IgD-negative memory B cell (primary cell): ENCODE measurements around the gene UBE2R2. TPM values are rescaled to one million over a fixed set of nuclear protein-coding genes. Genes with fewer than 3 reads are reported as not detected.

Experiments used
- H3K27ac Mint-ChIP-seq, 3 donors: one replicate each; pipeline ENCODE4 v1.8.0; 2020 to 2022; ENCODE audit warnings: mild to moderate bottlenecking in 3 of 3, mixed read lengths in 3 of 3, moderate library complexity in 1 of 3
- H3K27me3 Mint-ChIP-seq: one replicate; pipeline ENCODE4 v1.8.0; 2021; ENCODE audit warnings: mixed read lengths
- H3K36me3 Mint-ChIP-seq: one replicate; pipeline ENCODE4 v1.8.0; 2020; ENCODE audit warnings: mild to moderate bottlenecking, mixed read lengths
- H3K4me1 Mint-ChIP-seq, 3 donors: one replicate each; pipeline ENCODE4 v1.8.0; 2020 to 2022; ENCODE audit warnings: mixed read lengths in 3 of 3, mild to moderate bottlenecking in 1 of 3
- H3K4me3 Mint-ChIP-seq, 4 donors: one replicate each; pipeline ENCODE4 v1.8.0; 2020 to 2022; ENCODE audit warnings: mild to moderate bottlenecking in 4 of 4, mixed read lengths in 4 of 4, moderate library complexity in 3 of 4
- H3K9me3 Mint-ChIP-seq, 3 donors: one replicate each; pipeline ENCODE4 v1.8.0; 2020 to 2021; ENCODE audit warnings: mixed read lengths in 3 of 3, mild to moderate bottlenecking in 1 of 3
- polyA plus RNA-seq: library from polyadenylated mRNA; unstranded; fragments of 300-500 nt; fragmentation: Illumina TruSeq; gene quantifications from one replicate; pipeline ENCODE4 v1.2.3, GENCODE V29; 2021

UBE2R2 gene
- polyA plus RNA-seq, 1 donor from 2014 or later = 22.6 TPM

DNA sequence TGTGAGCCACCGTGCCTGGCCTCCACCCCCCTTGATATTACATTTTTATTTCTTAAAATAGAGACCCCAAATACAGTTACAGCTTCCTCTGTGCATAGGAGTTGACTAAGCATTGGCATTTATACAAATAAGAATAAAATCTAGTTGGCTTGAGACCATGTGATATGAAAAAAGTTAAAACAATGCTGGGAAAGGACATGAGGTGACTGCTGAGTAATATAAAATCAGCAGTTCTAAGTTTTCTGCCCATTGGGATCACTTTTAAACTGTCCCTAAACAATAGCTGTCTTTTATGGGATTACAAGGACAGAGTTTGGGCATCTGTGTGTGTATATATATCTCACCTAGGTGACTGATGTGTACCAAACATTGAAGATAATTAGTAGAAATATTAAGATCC is 96.6 kb downstream of the UBE2R2 start:
- Mint-ChIP-seq H3K4me1 (no peaks in the 10 kb centered on the region), H3K36me3 (peaks cover 2% of the 10 kb centered on the region), H3K9me3 (no peaks in the 10 kb centered on the region), H3K4me3 (no peak overlapping the region), H3K27me3 (no peaks in the 10 kb centered on the region), H3K27ac (no peak overlapping the region)

DNA sequence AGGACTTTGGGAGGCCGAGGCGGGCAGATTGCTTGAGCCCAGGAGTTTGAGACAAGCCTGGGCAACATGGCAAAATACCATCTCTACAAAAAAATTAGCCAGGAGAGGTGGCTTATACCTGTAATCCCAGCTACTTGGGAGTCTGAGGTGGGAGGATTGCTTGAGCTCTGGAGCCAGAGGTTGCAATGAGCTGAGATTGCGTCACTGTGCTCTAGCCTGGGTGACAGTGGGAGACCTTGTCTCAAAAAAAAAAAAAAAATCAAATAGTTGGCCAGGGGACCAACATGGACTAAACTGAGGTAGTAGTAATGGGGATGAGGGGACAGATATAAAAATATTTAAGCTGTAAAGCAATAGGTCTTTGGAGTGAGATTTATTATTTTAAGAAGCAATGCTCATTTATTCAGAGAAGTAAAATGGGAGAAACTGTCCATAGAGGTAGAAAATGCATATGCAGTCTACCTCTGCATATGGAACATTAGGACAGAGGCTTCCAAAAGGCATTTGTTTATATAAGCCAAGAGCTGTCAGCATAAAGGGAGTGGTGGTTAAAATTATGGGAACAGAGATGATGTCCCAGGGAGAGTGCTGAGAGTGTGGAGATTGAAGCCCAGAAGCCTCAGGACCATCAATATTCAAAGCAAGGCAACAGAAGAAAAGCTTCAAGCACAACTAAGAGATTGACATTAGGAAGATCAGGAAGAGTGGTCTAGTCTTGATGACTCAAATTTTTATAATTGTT is 98.1 kb downstream of the UBE2R2 start:
- no peak overlapping the region for H3K4me3 Mint-ChIP-seq
- no peaks in the 10 kb centered on the region for H3K9me3 Mint-ChIP-seq
- peak overlapping the region in 1 of 3 donors; percentile 74 for H3K27ac Mint-ChIP-seq
- no peaks in the 10 kb centered on the region for H3K4me1 Mint-ChIP-seq
- no peaks in the 10 kb centered on the region for H3K27me3 Mint-ChIP-seq
- peaks cover 2% of the 10 kb centered on the region for H3K36me3 Mint-ChIP-seq

DNA sequence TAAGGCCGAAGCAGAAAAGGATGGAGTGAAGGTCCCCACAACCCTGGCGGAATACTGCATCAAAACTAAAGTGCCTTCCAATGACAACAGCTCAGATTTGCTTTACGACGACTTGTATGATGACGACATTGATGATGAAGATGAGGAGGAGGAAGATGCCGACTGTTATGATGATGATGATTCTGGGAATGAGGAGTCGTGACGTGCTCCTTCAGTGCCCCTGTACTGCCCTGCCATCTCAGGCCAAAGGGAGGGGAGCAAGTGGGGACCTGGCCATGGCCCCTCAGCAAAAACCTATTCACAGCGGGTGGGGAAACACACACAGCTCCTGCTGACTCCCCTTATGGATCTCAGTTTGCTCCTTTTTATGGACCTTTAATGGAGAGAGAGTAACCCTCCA is 100.1 kb downstream of the UBE2R2 start:
- Mint-ChIP-seq H3K27ac (peak overlapping the region in 2 of 3 donors; percentile 70 to 87), H3K4me1 (no peaks in the 10 kb centered on the region), H3K36me3 (peaks cover 4% of the 10 kb centered on the region), H3K9me3 (no peaks in the 10 kb centered on the region), H3K4me3 (no peak overlapping the region), H3K27me3 (no peaks in the 10 kb centered on the region)

DNA sequence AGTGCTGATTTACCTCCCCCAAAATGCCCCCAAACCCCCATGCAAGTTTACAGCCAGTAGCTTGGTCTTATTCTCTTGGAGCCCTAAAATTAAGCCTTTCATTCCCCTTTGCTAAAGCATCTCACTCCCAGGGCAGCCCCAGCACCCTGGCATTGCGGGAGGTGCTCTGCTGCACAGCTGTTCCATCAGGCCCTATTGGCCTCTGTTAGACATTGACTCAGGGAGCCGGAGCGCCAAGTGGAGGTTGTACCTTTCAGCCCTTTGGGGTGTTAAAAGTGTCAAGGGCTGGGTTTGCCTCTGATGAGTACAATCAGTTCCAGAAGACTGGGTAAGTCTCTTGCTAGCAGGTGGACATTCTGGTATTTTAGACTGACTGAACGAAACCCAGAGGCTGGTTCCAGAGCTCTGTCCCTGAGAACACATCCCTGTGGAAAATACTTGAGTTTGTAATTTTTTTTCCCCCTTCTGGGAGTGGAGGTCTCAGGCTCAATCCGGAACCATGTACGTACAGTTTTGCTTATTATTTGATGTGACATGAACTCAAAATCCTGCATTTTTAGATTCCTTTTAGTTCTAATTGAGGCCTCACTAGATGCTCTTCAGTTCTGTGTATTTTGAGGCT is 102.4 kb downstream of the UBE2R2 start:
- Mint-ChIP-seq H3K4me1 (no peaks in the 10 kb centered on the region), H3K4me3 (peak overlapping the region in 1 of 4 donors; percentile 17), H3K27ac (peak overlapping the region in 1 of 3 donors; percentile 85), H3K27me3 (no peaks in the 10 kb centered on the region), H3K36me3 (peaks cover 4% of the 10 kb centered on the region), H3K9me3 (no peaks in the 10 kb centered on the region)

DNA sequence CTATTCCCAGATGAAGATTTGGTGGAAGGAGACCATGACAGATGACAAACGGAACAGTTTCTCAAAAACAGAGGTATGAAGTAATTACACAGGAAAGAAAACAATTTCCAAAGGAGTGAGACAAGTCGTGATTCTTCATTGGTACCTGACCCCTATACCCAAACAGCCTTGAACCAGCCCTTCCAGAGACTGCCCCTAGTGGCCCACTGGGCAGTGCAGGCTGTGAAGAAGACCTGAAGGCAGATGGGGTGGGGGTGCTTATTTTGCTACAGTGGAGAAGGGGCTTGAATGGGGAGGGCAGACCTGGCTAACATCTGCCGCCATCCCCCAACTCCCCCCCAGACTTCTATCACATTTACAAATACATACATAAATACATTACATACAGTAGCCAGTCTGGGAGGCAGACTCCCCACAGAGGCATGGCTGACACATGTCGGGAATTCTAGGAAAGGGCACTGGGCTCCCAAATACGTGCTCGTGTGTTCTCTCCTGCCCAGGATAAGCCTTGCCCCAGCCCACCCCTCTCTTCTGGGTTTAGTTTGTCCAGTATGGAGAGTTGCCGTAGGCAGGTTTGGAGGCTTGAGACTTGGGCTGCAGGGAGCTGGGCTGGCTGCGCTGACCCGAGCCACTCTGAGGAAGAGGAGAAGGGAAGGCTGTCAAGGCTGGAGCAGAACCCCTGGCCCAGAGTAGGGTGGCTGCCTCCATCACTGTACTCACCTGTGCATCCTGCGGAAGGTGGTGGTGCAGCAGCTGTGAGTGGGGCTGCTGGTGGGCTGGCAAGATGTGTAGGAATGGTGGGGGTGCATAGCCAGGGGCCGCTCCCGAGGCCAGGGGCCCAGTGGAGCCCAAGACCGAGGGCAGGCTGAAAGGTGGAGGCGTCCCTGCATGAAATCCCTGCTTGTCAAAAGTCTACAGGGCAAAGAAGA is 105.3 kb downstream of the UBE2R2 start:
- H3K9me3 Mint-ChIP-seq = no peaks in the 10 kb centered on the region
- H3K4me1 Mint-ChIP-seq = no peaks in the 10 kb centered on the region
- H3K27me3 Mint-ChIP-seq = no peaks in the 10 kb centered on the region
- H3K27ac Mint-ChIP-seq = peak overlapping the region in 1 of 3 donors; percentile 74
- H3K36me3 Mint-ChIP-seq = peaks cover 4% of the 10 kb centered on the region
- peak overlapping the region in 1 of 4 donors; percentile 54 for H3K4me3 Mint-ChIP-seq

DNA sequence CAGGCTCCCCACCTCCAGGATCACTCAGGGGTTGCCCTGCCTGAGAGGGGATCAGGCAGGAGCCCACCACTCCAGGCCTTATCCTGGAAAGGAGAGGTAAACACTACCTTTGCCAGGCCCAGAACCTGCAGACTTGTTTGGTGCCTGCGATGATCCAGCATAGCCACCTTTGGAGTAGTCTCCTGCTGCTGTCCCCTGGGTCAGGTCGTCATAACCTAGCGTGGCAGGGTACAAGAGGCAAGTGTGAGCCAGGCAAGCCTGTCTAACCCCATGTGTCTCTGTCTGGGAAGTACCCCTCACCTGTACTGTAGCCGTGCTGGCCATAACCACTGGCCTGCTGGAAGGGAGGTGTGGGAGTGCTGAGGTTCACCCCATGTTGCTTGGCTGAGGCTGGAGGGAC is 106.1 kb downstream of the UBE2R2 start:
- peaks cover 2% of the 10 kb centered on the region for H3K36me3 Mint-ChIP-seq
- H3K4me1 Mint-ChIP-seq = no peaks in the 10 kb centered on the region
- H3K27me3 Mint-ChIP-seq = no peaks in the 10 kb centered on the region
- H3K4me3 Mint-ChIP-seq = peak overlapping the region in 1 of 4 donors; percentile 28
- H3K27ac Mint-ChIP-seq = peak overlapping the region in 1 of 3 donors; percentile 74
- H3K9me3 Mint-ChIP-seq = no peaks in the 10 kb centered on the region

DNA sequence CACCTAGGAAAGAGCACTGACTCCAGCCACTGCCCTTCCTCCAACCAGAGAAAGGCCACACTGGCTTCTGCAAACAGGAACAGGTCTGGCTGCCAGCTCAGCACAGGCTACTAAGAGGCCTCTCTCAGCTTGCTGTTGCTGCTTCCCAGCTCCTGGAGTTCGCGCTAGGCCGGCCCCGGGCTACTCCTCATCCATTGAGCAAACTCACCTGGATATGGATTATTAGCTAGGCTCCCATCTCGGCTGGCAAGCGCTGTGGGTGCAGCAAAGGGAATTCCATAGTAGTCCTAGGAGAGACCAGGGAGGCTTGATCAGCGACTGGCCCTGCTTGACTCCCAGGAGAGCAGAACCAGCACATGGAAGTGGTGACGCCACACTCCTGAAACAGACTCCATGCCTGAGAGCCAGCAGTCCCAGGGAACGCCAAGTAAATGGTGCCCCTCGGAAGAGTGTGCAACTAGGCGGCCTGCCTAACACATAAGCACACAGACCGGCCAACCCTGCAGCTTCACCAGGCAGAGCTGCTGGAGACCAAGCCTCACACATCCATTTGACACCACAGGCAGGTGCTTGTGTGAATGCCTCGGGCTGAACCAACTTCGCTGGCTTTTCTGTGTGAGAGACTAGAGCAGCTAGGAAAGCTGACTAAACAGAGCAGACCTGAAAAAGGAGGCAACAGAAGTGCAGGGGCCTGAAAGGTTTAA is 107.2 kb downstream of the UBE2R2 start:
- H3K27me3 Mint-ChIP-seq = no peaks in the 10 kb centered on the region
- peak overlapping the region in 1 of 3 donors; percentile 43 for H3K27ac Mint-ChIP-seq
- no peaks in the 10 kb centered on the region for H3K4me1 Mint-ChIP-seq
- H3K4me3 Mint-ChIP-seq = peak overlapping the region in 1 of 4 donors; percentile 44
- no peaks in the 10 kb centered on the region for H3K9me3 Mint-ChIP-seq
- H3K36me3 Mint-ChIP-seq = peaks cover 2% of the 10 kb centered on the region

DNA sequence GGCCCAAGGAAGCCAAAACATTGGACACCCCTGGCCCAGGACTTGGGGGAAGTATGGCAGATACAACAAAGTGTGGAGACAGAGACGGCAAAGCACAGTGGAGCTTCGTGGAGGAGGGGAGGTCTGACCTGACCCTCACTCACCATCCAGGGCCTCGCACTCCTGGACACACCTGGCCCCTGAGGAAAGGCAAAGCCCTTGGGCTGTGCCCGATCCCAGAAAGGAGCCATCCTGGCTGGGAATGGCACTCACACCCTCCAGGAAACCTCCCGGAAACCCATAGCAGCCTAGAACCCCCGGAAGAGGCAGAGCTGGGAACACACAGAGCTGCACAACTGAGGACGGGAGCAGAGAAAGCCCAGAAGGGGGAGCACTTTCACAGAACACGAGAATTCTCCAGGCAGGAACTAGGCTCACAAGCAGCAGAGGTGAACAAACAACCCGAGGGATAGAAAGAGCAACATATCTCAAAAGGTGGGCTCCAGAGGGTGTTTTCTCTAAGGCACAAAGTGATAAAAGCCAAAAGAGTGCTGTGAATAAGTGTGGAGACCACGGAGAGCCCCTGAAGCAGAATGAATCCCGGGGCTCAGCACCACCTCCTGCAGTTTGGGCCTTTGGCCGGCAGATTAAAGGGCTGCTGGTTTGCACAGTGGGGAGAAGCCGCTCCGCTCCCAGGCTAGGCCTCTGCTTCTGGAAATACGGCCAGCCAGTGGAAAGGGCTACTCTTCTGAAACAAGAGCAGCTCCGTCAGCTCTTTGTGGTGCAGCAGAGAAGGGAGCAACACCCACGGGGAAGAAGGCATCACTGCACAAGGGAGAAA is 108.2 kb downstream of the UBE2R2 start:
- Mint-ChIP-seq H3K4me3 (no peak overlapping the region), H3K27ac (peak overlapping the region in 2 of 3 donors; percentile 43 to 63), H3K36me3 (peaks cover 2% of the 10 kb centered on the region), H3K4me1 (peaks cover 0 to 2% (median 0%) of the 10 kb centered on the region in 3 donors), H3K27me3 (no peaks in the 10 kb centered on the region), H3K9me3 (no peaks in the 10 kb centered on the region)

DNA sequence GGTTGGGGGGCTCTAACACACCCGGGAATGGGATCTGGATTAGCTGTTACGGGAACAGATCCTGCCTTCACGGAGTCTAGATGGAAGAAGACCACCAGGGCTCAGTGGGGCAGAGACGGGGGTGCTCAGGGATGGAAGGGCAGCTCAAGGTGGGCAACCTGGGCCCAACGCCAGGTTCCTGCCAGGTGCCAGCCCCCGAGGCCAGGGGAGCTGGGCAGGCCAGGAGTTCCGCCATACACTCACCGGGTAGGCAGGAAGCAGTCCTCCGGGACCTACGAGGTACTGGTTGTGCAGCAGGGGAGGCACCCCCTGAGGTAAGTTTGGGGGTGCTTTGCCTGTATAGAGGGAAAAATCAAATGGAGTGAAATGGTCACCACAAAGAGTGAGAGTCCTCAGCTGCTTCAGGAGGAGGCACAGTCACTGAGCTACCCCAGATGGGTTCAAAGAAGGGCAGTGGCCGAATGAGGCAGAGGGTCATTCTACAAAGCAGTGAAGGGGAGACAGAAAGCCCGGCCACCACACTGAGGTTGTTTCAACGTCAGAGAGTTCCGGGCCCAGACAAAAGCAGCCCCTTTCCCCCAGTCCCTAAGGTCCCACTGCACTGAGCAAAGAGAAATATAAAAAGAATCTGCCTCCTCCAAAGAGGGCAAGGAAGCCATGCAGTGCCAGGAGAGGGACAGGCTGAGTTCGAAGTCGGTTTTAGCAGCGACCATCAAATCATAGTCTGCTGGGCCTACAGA is 110.0 kb downstream of the UBE2R2 start:
- Mint-ChIP-seq H3K4me1 (peaks cover 0 to 2% (median 0%) of the 10 kb centered on the region in 3 donors), H3K4me3 (no peak overlapping the region), H3K36me3 (no peaks in the 10 kb centered on the region), H3K27ac (peak overlapping the region in 1 of 3 donors; percentile 78), H3K9me3 (no peaks in the 10 kb centered on the region), H3K27me3 (no peaks in the 10 kb centered on the region)

DNA sequence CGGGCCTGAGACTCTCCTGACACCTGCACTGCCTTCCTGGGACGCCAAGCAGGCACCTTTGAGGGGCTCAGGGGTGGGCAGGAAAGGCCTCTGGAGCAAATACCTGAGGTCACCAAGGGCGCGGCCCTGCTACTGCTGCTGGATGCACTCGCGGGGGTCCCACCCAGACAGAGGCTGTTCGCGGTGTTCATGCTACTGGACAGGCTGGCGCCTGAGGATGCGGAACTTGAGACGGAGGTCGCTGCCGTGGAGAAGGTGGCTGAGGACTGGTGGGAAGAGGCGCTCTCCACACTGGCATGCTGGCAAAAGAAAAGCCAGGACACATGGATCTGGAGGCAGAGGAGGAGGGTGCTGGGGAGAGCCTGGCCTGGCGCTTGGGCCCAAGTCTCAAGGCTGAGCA is 110.7 kb downstream of the UBE2R2 start:
- no peaks in the 10 kb centered on the region for H3K36me3 Mint-ChIP-seq
- no peak overlapping the region for H3K27ac Mint-ChIP-seq

DNA sequence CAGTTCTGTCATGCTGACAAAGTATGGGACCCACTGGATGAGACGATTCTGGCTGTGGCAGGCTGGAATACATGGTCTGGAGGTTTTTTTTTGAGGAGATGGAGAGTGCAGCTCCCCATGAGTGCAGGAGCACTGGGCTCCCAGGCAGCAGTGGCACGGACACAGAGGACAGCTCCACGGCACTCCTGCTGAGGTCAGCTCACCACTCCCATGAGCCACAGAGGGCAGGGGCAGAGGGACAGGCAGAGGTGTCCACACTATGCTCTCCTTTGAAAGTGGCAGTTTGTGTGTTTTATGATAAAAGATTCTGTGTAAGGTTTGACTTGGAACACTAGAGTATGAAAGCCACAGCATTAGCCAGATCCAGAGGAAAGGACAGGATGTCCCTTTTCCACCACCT is 114.4 kb downstream of the UBE2R2 start:
- Mint-ChIP-seq H3K27me3 (no peaks in the 10 kb centered on the region), H3K4me1 (peaks cover 0 to 2% (median 0%) of the 10 kb centered on the region in 3 donors), H3K4me3 (no peak overlapping the region), H3K9me3 (no peaks in the 10 kb centered on the region), H3K36me3 (peaks cover 10% of the 10 kb centered on the region), H3K27ac (peak overlapping the region in 1 of 3 donors; percentile 88)

More for the DNA sequence above, 110.7 kb downstream of the UBE2R2 start:
- Mint-ChIP-seq H3K4me1 (peaks cover 0 to 2% (median 0%) of the 10 kb centered on the region in 3 donors), H3K27me3 (no peaks in the 10 kb centered on the region), H3K4me3 (no peak overlapping the region), H3K9me3 (no peaks in the 10 kb centered on the region)

DNA sequence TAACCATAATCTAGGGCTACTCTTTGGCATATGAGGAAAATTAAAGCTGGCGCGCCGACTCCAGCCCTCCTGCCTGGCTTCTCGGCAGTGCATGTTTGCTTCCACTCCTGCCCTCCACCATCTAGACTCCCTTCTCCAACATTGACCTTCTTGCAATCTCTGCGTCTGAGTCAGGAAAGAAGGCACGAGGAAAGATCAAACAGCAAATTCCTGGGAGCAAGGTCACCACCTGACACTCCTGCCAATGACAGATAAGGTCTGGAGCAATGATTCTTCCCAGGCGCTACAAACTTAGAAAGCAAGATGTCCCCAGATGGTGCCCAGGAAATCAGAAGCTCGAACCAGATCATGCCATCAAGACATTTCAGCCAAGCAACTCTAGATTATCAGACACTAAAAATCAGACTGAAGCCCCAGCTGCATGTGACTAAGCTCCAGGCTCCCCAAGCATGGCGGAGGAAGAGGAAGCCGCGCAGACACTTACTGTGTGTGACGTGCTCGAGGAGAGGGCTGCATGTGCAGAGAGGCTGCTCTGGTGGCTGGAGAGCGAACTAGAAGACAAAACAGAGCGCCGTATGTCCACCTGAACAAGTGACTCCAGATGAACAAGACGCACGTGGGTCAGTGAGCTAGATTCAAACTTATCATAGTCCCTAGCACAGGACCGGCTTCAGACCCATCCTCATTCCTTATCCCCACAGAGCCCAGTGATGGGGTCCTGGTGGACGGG is 115.3 kb downstream of the UBE2R2 start:
- Mint-ChIP-seq H3K9me3 (no peaks in the 10 kb centered on the region), H3K36me3 (peaks cover 14% of the 10 kb centered on the region), H3K27me3 (no peaks in the 10 kb centered on the region), H3K4me1 (peaks cover 0 to 2% (median 0%) of the 10 kb centered on the region in 3 donors), H3K4me3 (peak overlapping the region in 1 of 4 donors; percentile 65), H3K27ac (peak overlapping the region in 1 of 3 donors; percentile 10)
